Activated naive CD4-positive, alpha-beta T cell treated with anti-CD3 and anti-CD28 coated beads, Interleukin-2, amount 50 U/mL, for 72 hours (primary cell): Measurements from ENCODE around the gene ZNF691. TPM values are rescaled to one million over a fixed set of nuclear protein-coding genes. Genes with fewer than 3 reads are reported as not detected.
A peak's percentile ranks its signal among the peaks of the same experiment; 100 is the strongest.
"Not testable (repeated sequence)": the region's sequence is repeated elsewhere in the genome, so short reads cannot be mapped to it uniquely, and the experiment has no call there.

Source experiments
- ATAC-seq, 2 donors: fragments of 150-1000 bp; cut with Tn5 transposase; 2 replicates each; pipeline ENCODE4 v1.10.0; 2021; ENCODE audit warnings: mild to moderate bottlenecking in 2 of 2, moderate library complexity in 2 of 2
- DNase-seq, 2 donors: peaks; one replicate each; pipeline ENCODE4 v3.0.0; 2021 to 2022; ENCODE audit warnings: low spot score in 2 of 2
- H3K27ac Mint-ChIP-seq, 2 donors: one replicate each; pipeline ENCODE4 v1.8.0; 2022; ENCODE audit warnings: mild to moderate bottlenecking in 2 of 2, mixed read lengths in 2 of 2
- H3K36me3 Mint-ChIP-seq, 2 donors: one replicate each; pipeline ENCODE4 v1.8.0; 2022; ENCODE audit warnings: mixed read lengths in 2 of 2
- H3K9me3 Mint-ChIP-seq, 2 donors: one replicate each; pipeline ENCODE4 v1.8.0; 2022; ENCODE audit warnings: mixed read lengths in 2 of 2
- total RNA-seq, 2 donors: library from RNA; stranded (reverse); gene quantifications; one replicate each; pipeline ENCODE4 v1.2.3, GENCODE V29; 2022

Gene ZNF691
- total RNA-seq, 2 donors from 2014 or later = 6.3 to 9.8 TPM

DNA sequence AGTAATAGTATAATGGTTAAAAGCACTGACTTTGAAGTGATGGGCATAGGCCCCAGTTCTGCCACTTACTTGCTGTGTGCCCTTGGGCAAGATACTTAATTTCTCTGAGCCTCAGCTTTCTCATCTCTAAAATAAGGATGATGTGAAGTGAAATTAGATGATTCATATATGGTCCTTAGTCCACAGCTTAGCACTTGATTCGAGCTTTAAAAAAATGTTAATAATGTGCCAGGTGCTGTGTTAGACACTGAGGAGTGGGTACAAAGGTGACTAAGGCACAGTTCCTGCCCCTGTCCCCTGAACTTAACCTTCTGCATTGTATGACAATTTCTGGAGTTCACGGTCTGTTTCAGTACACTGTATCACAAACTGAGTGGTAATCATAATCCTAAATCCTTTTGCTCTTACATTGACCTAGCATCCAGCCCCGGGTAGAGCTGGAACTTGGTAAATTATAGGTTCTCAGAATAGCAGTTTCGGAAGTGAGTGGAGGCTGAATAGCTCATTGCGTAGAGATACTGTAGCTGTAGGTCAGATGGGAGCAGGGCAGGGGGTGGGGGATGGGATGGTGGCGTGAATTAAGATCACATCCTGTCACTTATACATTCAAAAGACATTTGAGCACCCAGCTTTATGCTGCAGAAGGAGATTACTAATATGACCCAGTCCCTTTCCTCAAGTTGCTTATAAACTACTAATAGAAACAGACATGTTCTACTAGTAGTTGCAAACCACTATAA lies 1.5 kb downstream of the ZNF691 start:
- DNase-seq (no peak), ATAC-seq (peak; percentile 39 to 72)
- Mint-ChIP-seq H3K27ac (peak overlapping the region; percentile 45 to 90), H3K36me3 (peaks cover 48 to 64% of the 10 kb centered on the region in 2 donors), H3K9me3 (peaks cover 9 to 10% of the 10 kb centered on the region in 2 donors)

DNA sequence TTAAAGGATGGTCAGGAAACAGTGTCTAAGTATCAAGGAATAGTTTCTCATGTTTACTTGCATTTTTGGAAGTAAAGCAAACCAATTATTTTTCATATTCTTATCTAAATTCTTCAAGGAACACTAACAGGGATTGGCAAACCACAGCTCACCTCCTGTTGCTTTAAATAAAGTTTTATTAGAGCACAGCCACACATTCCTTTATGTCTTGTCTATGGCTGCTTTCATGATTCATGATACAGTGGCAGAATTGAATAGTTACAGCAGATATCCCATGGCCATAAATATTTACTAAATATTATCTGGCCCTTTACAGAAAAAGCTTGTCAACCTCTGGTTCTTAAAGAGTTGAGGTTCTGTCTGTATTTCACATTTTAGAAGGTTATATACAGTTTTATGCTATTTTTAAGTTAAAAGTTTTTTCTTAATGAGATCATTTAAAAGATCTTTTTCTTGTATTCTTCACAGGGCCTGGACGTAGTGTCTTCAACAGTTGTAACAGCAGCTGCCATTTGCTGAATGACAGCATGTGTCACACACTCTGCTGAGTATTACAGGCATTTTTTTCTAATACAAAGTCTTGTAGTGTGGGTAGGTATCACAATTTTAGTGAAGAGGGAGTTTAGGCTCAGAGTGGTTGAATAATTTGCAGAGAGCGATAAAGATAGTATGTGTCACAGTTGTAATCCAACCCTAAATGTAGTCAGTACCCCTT lies 2.6 kb downstream of the ZNF691 start:
- Mint-ChIP-seq H3K27ac (no peak overlapping the region), H3K9me3 (peaks cover 9 to 10% of the 10 kb centered on the region in 2 donors), H3K36me3 (peaks cover 47 to 54% of the 10 kb centered on the region in 2 donors)
- no peak for DNase-seq
- no peak for ATAC-seq

GRCh38 chr1:42849944-42850343 lies 3.5 kb downstream of the ZNF691 start:
- H3K27ac Mint-ChIP-seq = peak overlapping the region in 1 of 2 donors; percentile 2
- peaks cover 42 to 48% of the 10 kb centered on the region in 2 donors for H3K36me3 Mint-ChIP-seq
- no peak for ATAC-seq
- no peak for DNase-seq
- peaks cover 9 to 10% of the 10 kb centered on the region in 2 donors for H3K9me3 Mint-ChIP-seq

DNA sequence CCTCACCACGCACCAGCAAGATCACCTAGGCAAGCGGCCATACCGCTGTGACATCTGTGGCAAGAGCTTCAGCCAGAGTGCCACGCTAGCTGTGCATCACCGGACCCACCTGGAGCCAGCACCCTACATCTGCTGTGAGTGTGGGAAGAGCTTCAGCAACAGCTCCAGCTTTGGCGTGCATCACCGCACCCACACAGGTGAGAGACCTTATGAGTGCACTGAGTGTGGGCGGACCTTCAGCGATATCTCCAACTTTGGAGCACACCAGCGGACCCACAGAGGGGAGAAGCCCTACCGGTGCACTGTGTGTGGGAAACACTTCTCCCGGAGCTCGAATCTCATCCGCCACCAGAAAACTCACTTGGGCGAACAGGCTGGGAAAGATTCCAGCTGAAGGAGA lies 5.0 kb downstream of the ZNF691 start:
- peaks cover 38 to 48% of the 10 kb centered on the region in 2 donors for H3K36me3 Mint-ChIP-seq
- no peak overlapping the region for H3K27ac Mint-ChIP-seq
- ATAC-seq = no peak
- peaks cover 9 to 10% of the 10 kb centered on the region in 2 donors for H3K9me3 Mint-ChIP-seq
- no peak for DNase-seq

- peaks cover 9 to 12% of the 10 kb centered on the region in 2 donors for H3K9me3 Mint-ChIP-seq
- DNase-seq (no peak), ATAC-seq (no peak)
- H3K27ac Mint-ChIP-seq = peak overlapping the region in 1 of 2 donors; percentile 22
- peaks cover 31 to 46% of the 10 kb centered on the region in 2 donors for H3K36me3 Mint-ChIP-seq
Measured at GRCh38 chr1:42851960-42852607, 5.7 kb downstream of the ZNF691 start.

DNA sequence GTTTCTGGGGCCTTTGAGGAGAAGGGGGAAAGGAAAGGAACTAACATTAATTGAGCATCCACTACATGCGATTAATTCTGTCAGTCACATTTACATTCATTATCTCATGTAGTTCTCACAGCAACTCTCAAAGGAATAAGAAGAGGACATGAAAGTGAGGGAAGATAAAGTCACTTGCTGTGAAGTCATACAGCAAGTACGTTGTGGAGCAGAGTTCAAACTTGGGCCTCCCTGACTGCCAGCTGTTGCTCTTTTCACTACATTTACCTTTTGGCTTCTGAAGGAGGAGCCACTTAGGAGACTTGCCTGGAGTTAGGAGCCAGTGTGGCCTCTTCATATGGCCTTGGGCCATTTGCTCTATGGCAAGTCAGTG lies 6.2 kb downstream of the ZNF691 start:
- ATAC-seq = no peak
- Mint-ChIP-seq H3K27ac (peak overlapping the region in 1 of 2 donors; percentile 22), H3K9me3 (peaks cover 9 to 15% of the 10 kb centered on the region in 2 donors), H3K36me3 (peaks cover 26 to 49% of the 10 kb centered on the region in 2 donors)
- DNase-seq = no peak

DNA sequence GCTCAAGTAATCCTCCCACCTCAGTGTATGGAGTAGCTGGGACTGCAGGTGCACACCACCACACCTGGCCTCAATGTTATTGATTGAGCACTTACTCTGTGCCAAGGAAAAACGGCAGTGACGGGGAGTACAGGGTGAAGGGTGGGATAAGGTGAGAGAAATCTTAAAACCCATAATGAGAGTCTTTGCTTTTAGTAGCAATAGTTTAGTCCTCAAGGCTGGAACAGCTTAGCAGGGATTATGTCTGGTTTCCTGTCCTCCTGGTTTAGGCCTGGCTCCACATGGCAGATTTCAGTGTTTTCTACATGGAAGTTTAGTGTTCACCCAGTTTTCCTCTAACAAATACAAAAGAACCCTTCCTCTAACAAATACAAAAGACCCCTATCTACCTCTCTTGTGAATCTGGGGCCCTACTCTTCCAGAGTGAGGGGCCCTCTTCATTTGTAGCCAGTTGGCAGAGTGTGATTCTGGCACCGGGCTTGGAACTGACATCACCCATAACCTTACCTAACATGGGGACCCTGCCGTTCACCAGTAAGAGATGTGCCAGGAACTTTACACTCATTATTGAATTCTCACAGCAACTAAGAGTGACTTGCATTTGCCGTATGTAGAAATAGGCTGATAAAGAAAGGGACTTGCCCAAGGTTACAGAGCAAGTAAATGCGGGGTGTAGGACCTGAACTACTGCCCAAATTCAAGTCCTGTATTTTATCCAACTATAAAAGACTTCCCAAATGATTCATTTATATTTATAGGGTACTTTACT lies 6.9 kb downstream of the ZNF691 start:
- ATAC-seq (no peak), DNase-seq (no peak)
- peaks cover 9 to 15% of the 10 kb centered on the region in 2 donors for H3K9me3 Mint-ChIP-seq
- peak overlapping the region in 1 of 2 donors; percentile 33 for H3K27ac Mint-ChIP-seq
- peaks cover 23 to 49% of the 10 kb centered on the region in 2 donors for H3K36me3 Mint-ChIP-seq

DNA sequence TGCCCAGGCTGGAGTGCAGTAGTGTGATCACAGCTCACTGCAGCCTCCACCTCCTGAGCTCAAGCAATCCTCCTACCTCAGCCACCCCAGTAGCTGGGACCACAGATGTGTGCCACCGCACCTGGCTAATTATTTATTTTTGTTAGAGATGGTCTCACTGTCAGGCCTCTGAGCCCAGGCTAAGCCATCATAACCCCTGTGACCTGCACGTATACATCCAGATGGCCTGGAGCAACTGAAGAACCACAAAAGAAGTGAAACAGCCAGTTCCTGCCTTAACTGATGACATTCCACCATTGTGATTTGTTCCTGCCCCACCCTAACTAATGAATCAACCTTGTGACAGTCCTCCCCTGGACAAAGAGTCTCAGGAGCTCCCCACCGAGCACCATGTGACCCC lies 10.1 kb downstream of the ZNF691 start:
- H3K27ac Mint-ChIP-seq, DNase-seq, ATAC-seq: not testable (repeated sequence)
- peaks cover 5 to 15% of the 10 kb centered on the region in 2 donors for H3K9me3 Mint-ChIP-seq
- H3K36me3 Mint-ChIP-seq = peaks cover 11 to 30% of the 10 kb centered on the region in 2 donors

- H3K9me3 Mint-ChIP-seq = peaks cover 5 to 15% of the 10 kb centered on the region in 2 donors
- not testable (repeated sequence) for ATAC-seq, DNase-seq, H3K27ac Mint-ChIP-seq
- peaks cover 10 to 22% of the 10 kb centered on the region in 2 donors for H3K36me3 Mint-ChIP-seq
Measured at GRCh38 chr1:42859366-42859765, 13.0 kb downstream of the ZNF691 start.

- no peak for ATAC-seq
- Mint-ChIP-seq H3K27ac (no peak overlapping the region), H3K9me3 (peaks cover 5 to 15% of the 10 kb centered on the region in 2 donors), H3K36me3 (peaks cover 10 to 22% of the 10 kb centered on the region in 2 donors)
- DNase-seq = no peak
Measured at GRCh38 chr1:42860339-42861013, 14.1 kb downstream of the ZNF691 start.

DNA sequence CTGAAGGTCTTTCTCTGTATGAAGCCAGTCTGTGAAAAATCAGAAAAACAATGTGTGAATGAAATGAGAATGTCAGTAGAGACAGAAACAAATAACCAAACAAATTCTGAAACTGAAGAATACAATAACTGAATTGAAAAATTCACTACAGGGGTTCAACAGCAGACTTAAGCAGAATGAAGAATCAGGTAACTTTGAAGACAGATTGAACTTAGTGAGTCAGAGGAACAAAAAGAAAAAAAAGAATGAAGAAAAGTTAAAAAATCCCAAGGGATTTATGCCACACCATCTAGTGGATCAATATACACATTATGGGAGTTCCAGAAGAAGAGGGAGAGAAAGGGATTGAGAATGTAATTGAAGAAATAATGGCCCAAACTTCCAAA lies 14.6 kb downstream of the ZNF691 start:
- Mint-ChIP-seq H3K9me3 (peaks cover 5 to 15% of the 10 kb centered on the region in 2 donors), H3K27ac (no peak overlapping the region), H3K36me3 (peaks cover 10 to 22% of the 10 kb centered on the region in 2 donors)
- no peak for DNase-seq
- ATAC-seq = no peak

DNA sequence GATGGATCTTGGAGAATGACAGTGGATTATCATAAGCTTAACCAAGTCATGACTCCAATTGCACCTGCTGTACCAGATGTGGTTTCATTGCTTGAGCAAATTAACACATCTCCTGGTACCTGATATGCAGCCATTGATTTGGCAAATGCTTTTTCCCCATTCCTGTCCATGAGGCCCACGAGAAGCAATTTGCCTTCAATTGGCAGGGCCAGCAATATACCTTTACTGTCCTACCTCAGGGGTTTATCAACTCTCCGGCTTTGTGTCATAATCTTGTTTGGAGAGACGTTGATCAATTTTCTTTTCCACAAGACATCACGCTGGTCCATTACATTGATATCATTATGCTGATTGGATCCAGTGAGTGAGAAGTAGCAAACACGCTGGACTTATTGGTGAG lies 20.1 kb downstream of the ZNF691 start:
- no peak for ATAC-seq
- H3K36me3 Mint-ChIP-seq = no peaks in the 10 kb centered on the region
- no peak overlapping the region for H3K27ac Mint-ChIP-seq
- DNase-seq = no peak
- no peaks in the 10 kb centered on the region for H3K9me3 Mint-ChIP-seq

- H3K36me3 Mint-ChIP-seq = not testable (repeated sequence)
Measured at GRCh38 chr1:42868466-42868865, 22.1 kb downstream of the ZNF691 start.

GRCh38 chr1:42869254-42869653 lies 22.8 kb downstream of the ZNF691 start:
- H3K36me3 Mint-ChIP-seq, H3K9me3 Mint-ChIP-seq: not testable (repeated sequence)

More at GRCh38 chr1:42868466-42868865, 22.1 kb downstream of the ZNF691 start:
- H3K27ac Mint-ChIP-seq, DNase-seq, H3K9me3 Mint-ChIP-seq, ATAC-seq: not testable (repeated sequence)

GRCh38 chr1:42869751-42870150 lies 23.3 kb downstream of the ZNF691 start:
- not testable (repeated sequence) for ATAC-seq, H3K36me3 Mint-ChIP-seq, DNase-seq, H3K27ac Mint-ChIP-seq, H3K9me3 Mint-ChIP-seq

More at GRCh38 chr1:42869254-42869653, 22.8 kb downstream of the ZNF691 start:
- not testable (repeated sequence) for H3K27ac Mint-ChIP-seq, DNase-seq, ATAC-seq

GRCh38 chr1:42873108-42873507 lies 26.7 kb downstream of the ZNF691 start:
- not testable (repeated sequence) for H3K9me3 Mint-ChIP-seq, DNase-seq, H3K36me3 Mint-ChIP-seq, ATAC-seq, H3K27ac Mint-ChIP-seq
